NCI-H82 treated with DMSO at 0.1 percent for 48 hours (cell line): Measurements from ENCODE around the gene ARSH.
"Not testable (repeated sequence)": the region's sequence is repeated elsewhere in the genome, so short reads cannot be mapped to it uniquely, and the experiment has no call there.

Experiments
- DNase-seq: peaks from one replicate; lab custom pipeline; 2025; ENCODE audit not compliant: unreplicated experiment; lab: John Stamatoyannopoulos, UW

Gene ARSH

GRCh38 chrX:3029129-3029528 is 22.8 kb downstream of the ARSH start:
- no peak for DNase-seq

DNA sequence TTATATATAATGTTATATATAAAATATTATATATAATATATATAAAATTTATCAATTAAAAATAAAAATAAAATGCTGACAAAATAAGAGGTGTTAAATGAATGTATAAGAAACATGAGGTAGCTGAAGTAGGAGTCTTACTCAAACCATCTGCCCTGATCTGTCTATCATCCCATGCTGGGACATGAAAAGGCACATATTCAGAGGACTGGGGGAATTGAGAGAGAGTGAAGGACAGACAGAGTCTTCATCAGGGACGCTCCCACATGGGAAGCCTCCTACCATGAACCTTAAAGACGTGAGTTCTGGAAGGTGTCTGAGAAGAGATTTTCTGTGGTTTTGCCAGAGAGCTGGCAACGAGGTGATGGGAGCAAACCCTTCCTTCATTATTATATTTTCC is 30.9 kb downstream of the ARSH start:
- DNase-seq = no peak

DNA sequence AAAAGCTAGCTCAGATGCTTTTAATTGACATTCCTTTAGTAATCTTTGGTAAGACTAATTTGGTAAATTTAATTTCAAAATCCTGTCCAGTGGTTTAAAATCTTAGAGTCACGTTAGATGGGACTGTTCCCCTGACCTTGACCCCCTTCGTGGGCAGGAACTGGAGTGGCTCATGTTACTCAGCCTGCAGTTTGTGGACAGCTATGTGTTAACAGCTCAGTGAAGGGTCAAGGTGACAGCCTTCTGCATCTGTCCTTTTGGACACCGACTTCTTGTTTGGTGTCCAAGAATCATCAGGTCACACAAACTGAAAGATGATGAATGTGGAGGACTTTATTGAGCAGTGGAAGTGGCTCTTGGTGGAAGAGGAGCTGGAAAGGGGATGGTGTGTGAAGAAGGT is 37.9 kb downstream of the ARSH start:
- DNase-seq = no peak

GRCh38 chrX:3044671-3045070 is 38.3 kb downstream of the ARSH start:
- DNase-seq = no peak

DNA sequence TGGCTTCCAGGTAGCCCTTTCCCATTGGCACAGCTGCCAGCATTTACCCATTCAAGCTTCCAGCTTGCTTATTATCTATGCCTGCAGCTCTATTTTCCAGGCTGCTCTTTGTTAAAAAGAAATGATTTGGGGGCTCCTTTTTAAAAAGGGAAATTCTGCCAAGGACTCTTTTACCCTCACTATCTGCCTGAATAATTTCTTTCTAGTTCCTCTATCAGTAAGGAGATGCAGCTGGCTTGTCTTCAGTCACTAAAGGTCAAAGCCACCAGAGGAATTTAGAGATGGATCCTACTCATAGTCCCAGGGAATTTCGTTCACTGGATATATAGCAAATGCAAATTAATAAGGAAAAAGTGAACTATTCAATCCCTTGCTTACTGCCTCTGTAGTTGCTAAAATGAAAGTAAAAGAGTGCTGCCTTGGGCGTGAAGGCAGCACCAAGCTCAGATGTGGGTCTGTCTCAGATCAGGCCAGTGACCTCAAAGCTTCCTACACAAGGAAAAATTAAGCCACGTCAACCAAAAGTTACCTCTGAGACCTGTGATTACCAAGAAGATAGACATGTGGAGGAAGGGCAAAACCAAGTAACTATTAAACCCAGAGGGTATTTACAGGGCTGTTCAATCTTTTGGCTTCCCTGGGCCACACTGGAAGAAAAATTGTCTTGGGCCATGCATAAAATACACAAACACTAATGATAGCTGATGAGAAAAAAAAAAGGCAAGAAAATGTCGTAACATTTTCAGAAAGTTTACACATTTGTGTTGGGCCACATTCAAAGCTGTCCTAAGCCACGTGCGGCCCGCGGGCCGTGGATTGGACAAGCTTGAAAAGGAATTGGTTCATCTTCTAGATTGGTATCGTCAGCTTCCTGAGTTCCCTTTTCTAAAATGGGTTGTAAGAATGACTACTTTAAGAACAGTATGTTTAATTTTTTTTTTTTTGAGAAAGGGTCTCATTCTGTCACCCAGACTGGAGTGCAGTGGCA is 40.2 kb downstream of the ARSH start:
- no peak for DNase-seq

- DNase-seq = not testable (repeated sequence)
These were observed 44.3 kb downstream of the ARSH start for GRCh38 chrX:3050523-3051175.

DNA sequence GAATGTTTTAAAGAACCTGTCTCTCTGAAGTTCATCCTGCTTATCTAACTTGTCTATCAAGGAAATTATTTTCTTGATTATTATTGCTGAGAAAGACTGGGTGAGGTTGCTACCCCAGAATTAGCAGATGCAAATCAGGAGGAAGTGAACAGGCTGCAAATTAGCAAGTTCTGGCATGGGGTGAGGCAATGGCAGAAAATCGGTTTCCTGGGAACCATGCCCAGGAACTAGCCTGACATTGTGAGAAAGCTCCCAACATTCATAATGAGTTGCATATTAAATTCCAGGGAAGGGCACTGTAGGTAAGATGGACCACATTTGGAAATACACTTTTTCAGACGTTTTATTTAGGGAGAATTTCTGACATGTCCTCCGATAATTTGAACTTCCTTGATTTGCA is 46.5 kb downstream of the ARSH start:
- DNase-seq = no peak

GRCh38 chrX:3066555-3066954 is 60.2 kb downstream of the ARSH start:
- DNase-seq = peak; percentile 62

- DNase-seq = no peak
These were observed 69.6 kb downstream of the ARSH start for GRCh38 chrX:3075959-3076358.

- no peak for DNase-seq
These were observed 70.2 kb downstream of the ARSH start for GRCh38 chrX:3076416-3076991.
